Left kidney (tissue), 8 donors: ENCODE data around the gene FNBP1. TPM values are rescaled to one million over a fixed set of nuclear protein-coding genes. Genes with fewer than 3 reads are reported as not detected.

Experiments used
- DNase-seq: peaks from one replicate; pipeline ENCODE4 v3.0.0-alpha.2; 2013
- long read RNA-seq, 8 donors: transcript quantifications; one replicate each; lab custom pipeline, GENCODE V29; 2026
- polyA plus RNA-seq: library from polyadenylated mRNA; unstranded; fragments of 120-200 nt; gene quantifications from one replicate; pipeline ENCODE4 v1.2.1, GENCODE V29; 2013; ENCODE audit not compliant: insufficient read length

The FNBP1 gene
- 57.8 TPM for polyA plus RNA-seq
- long read RNA-seq, donor 1, partial matches to known transcripts: 66 of 66 reads
- long read RNA-seq, donor 1, other reads (novel, unspliced or antisense): 0 of 66 reads
- long read RNA-seq, donor 2, full-length matches to known transcripts: 2 of 30 reads
- long read RNA-seq, donor 2, partial matches to known transcripts: 28 of 30 reads
- long read RNA-seq, donor 2, other reads (novel, unspliced or antisense): 0 of 30 reads
- long read RNA-seq, donor 3, full-length matches to known transcripts: 4 of 22 reads
- long read RNA-seq, donor 3, partial matches to known transcripts: 18 of 22 reads
- long read RNA-seq, donor 3, other reads (novel, unspliced or antisense): 0 of 22 reads
- long read RNA-seq, donor 4: 0 reads
- long read RNA-seq, donor 5, full-length matches to known transcripts: 2 of 14 reads
- long read RNA-seq, donor 5, partial matches to known transcripts: 12 of 14 reads
- long read RNA-seq, donor 5, other reads (novel, unspliced or antisense): 0 of 14 reads
- long read RNA-seq, donor 6, partial matches to known transcripts: 9 of 9 reads
- long read RNA-seq, donor 6, other reads (novel, unspliced or antisense): 0 of 9 reads
- long read RNA-seq, donor 7, full-length matches to known transcripts: 1 of 8 reads
- long read RNA-seq, donor 7, partial matches to known transcripts: 7 of 8 reads
- long read RNA-seq, donor 7, other reads (novel, unspliced or antisense): 0 of 8 reads
- long read RNA-seq, donor 8: 0 reads

- DNase-seq: peak; percentile 82
Measured at GRCh38 chr9:130042885-130043653, at the start of gene FNBP1. FNBP1 (minus strand) TSS chr9:130043189; CDS start chr9:130042975, 214 bp downstream.

DNA sequence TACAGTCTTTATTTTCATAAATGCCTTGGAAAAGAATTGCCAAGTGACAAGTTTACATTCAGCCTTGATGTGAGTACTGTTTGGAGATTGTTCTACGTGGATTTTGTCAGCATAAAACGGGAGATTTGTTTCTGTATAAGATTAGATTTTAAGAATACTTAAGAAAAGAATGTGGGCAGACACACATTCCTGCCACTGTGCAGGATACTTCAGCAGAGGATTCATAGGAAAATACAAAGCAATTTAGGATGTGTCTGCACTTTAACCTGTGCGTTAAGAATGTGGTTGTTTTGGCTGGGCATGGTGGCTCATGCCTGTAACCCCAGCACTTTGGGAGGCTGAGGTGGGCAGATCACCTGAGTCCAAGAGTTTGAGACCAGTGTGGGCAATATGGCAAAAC lies 47.9 kb upstream of the FNBP1 start:
- no peak for DNase-seq

GRCh38 chr9:130089141-130089540 lies 46.2 kb upstream of the FNBP1 start:
- no peak for DNase-seq

DNA sequence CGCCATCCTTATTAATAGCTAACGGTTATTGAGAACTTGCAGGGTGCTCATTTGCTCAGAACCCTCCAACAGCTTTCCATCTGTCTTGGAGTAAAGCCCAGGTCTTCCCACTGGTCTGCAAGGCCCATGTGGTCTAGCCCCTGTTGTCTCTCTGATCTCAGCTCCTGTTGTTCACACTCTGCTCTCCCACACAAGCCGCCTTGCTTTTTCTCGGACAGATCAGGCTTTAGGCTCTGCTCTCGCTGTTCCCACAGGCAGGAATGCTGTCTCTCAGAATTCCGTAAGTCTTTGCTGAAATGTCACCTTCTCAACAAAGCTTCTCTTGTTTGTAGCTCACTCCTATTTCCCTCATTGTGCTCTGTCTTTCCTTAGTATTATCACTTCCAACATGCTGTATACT lies 45.1 kb upstream of the FNBP1 start:
- DNase-seq: no peak

DNA sequence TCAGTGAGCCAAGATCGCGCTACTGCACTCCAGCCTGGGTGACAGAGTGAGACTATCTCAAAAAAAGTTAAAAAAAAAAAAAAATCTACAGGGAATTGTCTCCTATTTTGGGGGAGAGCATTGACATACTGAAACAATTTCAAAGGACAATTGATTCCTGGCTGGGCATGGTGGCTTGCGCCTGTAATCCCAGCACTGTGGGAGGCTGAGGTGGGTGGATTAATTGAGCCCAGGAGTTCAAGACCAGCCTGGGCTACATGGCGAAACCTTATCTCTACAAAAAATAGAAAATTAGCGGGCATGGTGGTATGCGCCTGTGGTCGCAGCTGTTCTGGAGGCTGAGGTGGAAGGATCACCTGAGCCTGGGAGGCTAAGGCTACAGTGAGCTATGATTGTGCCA lies 41.3 kb upstream of the FNBP1 start:
- no peak for DNase-seq

DNA sequence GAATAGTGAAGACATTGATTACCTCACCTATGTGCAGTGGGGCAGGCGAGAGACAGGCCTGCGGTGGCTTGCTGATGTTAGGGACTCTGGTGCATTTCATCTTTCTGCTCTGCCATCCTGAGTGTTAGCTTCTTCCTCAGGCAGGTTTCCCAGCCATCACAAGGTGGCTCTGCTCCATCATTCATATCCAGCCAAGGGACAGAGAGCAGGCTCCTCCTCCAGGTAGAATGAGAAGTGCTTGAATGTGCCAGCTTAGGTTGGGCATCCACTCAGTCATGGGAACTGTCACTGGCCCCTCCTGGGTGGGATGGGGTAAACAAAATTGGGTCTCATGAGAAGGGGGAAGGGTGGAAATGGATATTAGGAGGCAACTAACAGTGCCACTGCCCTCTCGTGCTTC lies 35.6 kb upstream of the FNBP1 start:
- DNase-seq: no peak

DNA sequence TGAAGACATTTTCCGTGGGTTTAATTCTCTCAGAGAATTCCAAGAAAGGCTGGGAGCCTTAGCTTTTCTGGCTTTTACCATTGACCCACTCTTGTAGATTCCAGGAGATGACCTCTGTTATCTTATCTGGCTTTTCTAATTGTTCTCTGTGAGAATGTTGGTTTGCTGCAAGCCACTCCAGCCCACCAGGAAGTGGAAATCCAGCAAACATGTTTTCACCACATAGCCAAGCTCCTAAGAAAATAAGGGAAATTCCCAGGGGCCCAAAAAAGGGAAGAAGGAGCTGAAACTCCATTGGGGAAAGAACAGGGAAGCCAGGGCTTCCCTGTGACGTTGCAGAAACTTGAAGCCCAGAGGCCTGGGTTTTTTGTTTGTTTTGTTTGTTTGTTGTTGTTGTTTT lies 30.4 kb upstream of the FNBP1 start:
- peak; percentile 35 for DNase-seq

DNA sequence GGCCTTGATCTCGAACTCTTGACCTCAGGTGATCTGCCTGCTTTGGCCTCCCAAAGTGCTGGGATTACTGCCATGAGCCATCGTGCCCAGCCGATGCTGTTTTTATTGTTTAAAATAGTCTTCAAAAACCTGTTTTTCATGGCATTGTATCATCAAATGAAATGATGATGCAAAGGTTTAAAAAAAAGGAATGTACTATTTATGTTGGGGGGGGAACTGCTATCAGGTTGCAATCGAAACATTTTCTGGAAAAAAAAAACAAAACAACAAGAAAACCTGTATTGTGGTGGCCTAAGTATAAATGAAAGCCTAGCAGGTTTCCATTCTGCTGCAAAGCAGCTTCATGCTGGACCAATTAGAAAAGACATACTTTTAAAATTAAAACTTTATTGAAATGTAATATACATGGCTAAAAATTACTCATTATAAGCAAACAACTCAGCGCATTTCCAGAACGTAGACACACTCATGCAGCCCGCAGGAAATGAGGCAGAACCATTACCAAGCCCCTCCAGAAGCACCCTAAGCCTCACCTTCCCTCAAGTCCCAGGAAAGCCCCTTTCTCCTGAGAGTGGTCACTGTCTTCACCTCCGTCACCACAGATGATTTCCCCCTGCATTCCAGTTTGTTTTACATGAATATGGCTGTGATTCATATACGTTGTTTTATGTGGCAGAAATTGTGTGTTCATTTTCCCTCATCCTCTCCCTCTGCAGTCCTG lies 29.7 kb upstream of the FNBP1 start:
- DNase-seq: no peak

DNA sequence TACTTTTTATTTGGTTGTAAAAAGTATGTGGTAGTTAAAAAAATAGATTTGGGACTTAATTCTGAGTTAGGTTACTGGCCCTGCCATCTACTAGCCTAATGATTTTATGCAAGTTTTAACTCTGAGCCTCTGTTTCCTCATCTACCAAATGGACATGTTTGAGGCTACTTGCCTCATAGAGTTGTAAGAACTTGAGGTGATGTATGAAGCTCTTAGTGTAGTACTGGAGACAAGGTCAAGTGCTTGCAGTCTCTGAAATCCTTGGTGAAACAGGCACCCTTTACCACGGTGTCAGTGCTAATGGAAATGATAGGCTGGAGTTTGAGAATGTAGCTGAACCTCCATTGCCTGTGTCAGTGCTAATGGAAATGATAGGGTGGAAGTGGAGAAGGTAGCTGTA lies 26.1 kb upstream of the FNBP1 start:
- no peak for DNase-seq

GRCh38 chr9:130064621-130065020 lies 21.6 kb upstream of the FNBP1 start:
- DNase-seq: no peak

DNA sequence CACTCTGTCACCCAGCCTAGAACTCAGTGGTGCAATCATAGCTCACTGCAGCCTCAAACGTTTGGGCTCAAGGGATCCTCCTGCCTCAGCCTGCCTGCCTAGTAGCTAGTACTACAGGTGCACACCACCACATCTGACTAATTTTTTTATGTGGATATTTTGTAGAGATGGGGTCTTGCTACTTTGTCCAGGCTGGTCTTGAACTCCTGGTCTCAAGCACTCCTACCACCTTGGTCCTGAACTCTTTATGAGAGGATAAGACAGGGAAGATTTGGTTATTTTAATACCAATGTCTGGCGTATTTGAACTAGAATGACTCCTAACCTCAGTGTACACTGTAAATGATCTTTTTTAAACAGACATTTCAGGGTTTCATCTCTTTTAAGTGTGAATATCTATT lies 19.8 kb upstream of the FNBP1 start:
- DNase-seq: no peak

DNA sequence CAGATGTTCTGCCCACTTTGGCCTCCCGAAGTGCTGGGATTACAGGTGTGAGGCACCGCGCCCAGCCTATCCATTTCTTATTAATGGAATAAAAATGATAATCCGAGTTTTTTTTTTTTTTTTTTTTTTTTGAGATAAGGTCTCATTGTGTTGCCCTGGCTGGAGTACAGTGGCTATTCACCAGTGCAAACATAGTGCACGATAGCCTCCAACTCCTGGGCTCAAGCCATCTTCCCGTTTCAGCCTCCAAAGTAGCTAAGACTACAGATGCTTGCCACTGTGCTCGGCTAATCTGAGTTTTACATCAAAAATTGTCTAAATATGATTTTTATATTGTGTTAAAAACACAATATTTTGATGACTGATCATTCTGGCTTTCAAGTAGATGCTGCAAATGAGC lies 17.3 kb upstream of the FNBP1 start:
- DNase-seq: no peak

GRCh38 chr9:130058887-130059286 lies 15.9 kb upstream of the FNBP1 start:
- DNase-seq: peak; percentile 26

DNA sequence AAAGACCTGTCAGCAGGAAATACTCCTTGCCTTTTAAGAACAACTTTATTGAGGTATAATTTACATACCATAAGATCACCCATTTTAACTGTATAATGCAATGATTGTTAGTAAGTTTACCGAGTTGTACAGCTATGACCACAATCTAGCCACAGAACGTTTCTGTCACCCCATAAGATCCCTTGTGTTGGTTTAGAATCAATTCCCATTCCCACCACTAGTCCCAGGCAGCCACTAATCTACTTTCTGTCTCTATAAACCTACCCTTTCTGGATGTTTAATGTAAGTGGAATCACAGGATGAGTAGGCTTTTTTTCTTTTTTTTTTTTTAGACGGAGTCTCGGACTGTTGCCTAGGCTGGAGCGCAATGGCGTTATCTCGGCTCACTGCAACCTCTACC lies 15.2 kb upstream of the FNBP1 start:
- DNase-seq: no peak

- no peak for DNase-seq
Measured at GRCh38 chr9:130054820-130055219, 11.8 kb upstream of the FNBP1 start.

GRCh38 chr9:130054325-130054786 lies 11.4 kb upstream of the FNBP1 start:
- no peak for DNase-seq

DNA sequence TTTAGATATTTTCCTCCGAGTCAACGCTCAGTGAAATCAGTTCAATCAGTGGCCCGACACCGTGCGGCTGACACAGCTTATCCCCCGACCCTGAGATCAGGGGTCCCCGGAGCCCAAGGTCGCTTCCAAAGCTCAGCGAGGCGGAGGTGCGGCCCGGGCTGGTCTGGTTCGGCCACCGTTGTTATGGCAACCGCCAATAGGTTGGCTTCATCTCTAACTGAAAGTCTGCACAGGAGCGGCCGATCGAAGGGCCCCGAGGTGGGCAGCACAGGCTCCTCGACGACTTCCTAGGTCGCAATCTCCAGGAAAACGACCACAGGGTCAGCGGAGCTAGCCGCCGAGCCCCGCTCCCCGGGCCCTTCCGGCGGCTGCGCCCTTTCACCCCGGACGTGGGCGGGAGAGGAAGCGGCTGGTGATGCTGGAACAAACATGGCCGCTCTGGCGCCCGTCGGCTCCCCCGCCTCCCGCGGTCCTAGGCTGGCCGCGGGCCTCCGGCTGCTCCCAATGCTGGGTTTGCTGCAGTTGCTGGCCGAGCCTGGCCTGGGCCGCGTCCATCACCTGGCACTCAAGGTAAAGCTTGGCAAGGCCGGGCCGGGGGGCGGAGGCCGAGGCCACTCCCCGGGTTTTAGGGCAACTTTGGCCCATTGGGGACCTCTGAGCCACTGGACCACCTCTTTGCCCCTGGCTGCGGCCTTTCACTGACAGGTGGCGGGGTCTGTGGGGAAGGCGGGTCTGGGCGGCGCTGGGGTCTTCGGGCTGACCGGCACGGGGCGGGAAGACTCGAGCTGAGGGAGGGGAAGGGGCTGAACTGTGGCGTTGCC lies 10.7 kb upstream of the FNBP1 start, which contains the start of gene GPR107:
Gene GPR107 (plus strand): TSS at position 403 of the 821 bp plus-strand sequence. CDS start 27 bp downstream, at position 430.
- peak; percentile 84 for DNase-seq

- DNase-seq: no peak
Measured at GRCh38 chr9:130053109-130053503, 10.1 kb upstream of the FNBP1 start.

GRCh38 chr9:130051855-130052254 lies 8.9 kb upstream of the FNBP1 start:
- DNase-seq: no peak

GRCh38 chr9:130050462-130050861 lies 7.5 kb upstream of the FNBP1 start:
- no peak for DNase-seq
